ENCODE results near the gene LCE1D. TPM values are rescaled to one million over a fixed set of nuclear protein-coding genes. Genes with fewer than 3 reads are reported as not detected.

The LCE1D gene
- total RNA-seq, 1 donor from 2014 or later = not detected

- no peak overlapping the region for H3K27ac Mint-ChIP-seq (ENCODE audit: unreplicated experiment)
- no peak overlapping the region for H3K4me3 Mint-ChIP-seq (ENCODE audit: unreplicated experiment)
- H3K4me1 Mint-ChIP-seq (ENCODE audit: low read depth) = no peaks in the 10 kb centered on the region
- peaks cover 3% of the 10 kb centered on the region for H3K9me3 Mint-ChIP-seq (ENCODE audit: low read depth)
- H3K27me3 Mint-ChIP-seq (ENCODE audit: low read depth) = peaks cover 3% of the 10 kb centered on the region
- no peak for TF ChIP-seq CTCF (IDR thresholded peaks at IDR 0.05)
- no peaks in the 10 kb centered on the region for H3K36me3 Mint-ChIP-seq (ENCODE audit: low read depth)
- DNase-seq (ENCODE audit: low spot score) = no peak
These were observed 13.4 kb upstream of the LCE1D start for GRCh38 chr1:152783095-152783494.

GRCh38 chr1:152786077-152786476 lies 10.4 kb upstream of the LCE1D start, which contains the start of gene LCE1E:
TSS of gene LCE1E (plus strand) at chr1:152786257. CDS start at chr1:152787300, 1,043 bp downstream.
- DNase-seq (ENCODE audit: low spot score) = no peak
- no peak for TF ChIP-seq CTCF (IDR thresholded peaks at IDR 0.05)
- Mint-ChIP-seq H3K4me1 (ENCODE audit: low read depth) (no peaks in the 10 kb centered on the region), H3K27ac (ENCODE audit: unreplicated experiment) (no peak within 1 kb of the TSS), H3K36me3 (ENCODE audit: low read depth) (no peaks in the 10 kb centered on the region), H3K27me3 (ENCODE audit: low read depth) (no peaks in the 10 kb centered on the region), H3K4me3 (ENCODE audit: unreplicated experiment) (no peak within 1 kb of the TSS), H3K9me3 (ENCODE audit: low read depth) (no peaks in the 10 kb centered on the region)

- Mint-ChIP-seq H3K4me1 (ENCODE audit: low read depth) (no peaks in the 10 kb centered on the region), H3K36me3 (ENCODE audit: low read depth) (no peaks in the 10 kb centered on the region), H3K9me3 (ENCODE audit: low read depth) (no peaks in the 10 kb centered on the region), H3K27me3 (ENCODE audit: low read depth) (no peaks in the 10 kb centered on the region), H3K4me3 (ENCODE audit: unreplicated experiment) (no peak overlapping the region), H3K27ac (ENCODE audit: unreplicated experiment) (no peak overlapping the region)
- no peak for DNase-seq (ENCODE audit: low spot score)
- TF ChIP-seq CTCF (IDR thresholded peaks at IDR 0.05) = no peak
These were observed 835 bp upstream of the LCE1D start for GRCh38 chr1:152795686-152796085.

- H3K27me3 Mint-ChIP-seq (ENCODE audit: low read depth) = no peaks in the 10 kb centered on the region
- H3K4me1 Mint-ChIP-seq (ENCODE audit: low read depth) = no peaks in the 10 kb centered on the region
- no peaks in the 10 kb centered on the region for H3K36me3 Mint-ChIP-seq (ENCODE audit: low read depth)
- no peak for TF ChIP-seq CTCF (IDR thresholded peaks at IDR 0.05)
- H3K9me3 Mint-ChIP-seq (ENCODE audit: low read depth) = no peaks in the 10 kb centered on the region
- DNase-seq (ENCODE audit: low spot score) = no peak
- no peak overlapping the region for H3K4me3 Mint-ChIP-seq (ENCODE audit: unreplicated experiment)
- no peak overlapping the region for H3K27ac Mint-ChIP-seq (ENCODE audit: unreplicated experiment)
These were observed 4.8 kb downstream of the LCE1D start for GRCh38 chr1:152801333-152801732.

- no peak within 1 kb of the TSS for H3K4me3 Mint-ChIP-seq (ENCODE audit: unreplicated experiment)
- no peak within 1 kb of the TSS for H3K27ac Mint-ChIP-seq (ENCODE audit: unreplicated experiment)
- no peaks in the 10 kb centered on the region for H3K27me3 Mint-ChIP-seq (ENCODE audit: low read depth)
- H3K36me3 Mint-ChIP-seq (ENCODE audit: low read depth) = no peaks in the 10 kb centered on the region
- no peak for DNase-seq (ENCODE audit: low spot score)
- H3K9me3 Mint-ChIP-seq (ENCODE audit: low read depth) = no peaks in the 10 kb centered on the region
- no peak for TF ChIP-seq CTCF (IDR thresholded peaks at IDR 0.05)
- no peaks in the 10 kb centered on the region for H3K4me1 Mint-ChIP-seq (ENCODE audit: low read depth)
These were observed 10.1 kb downstream of the LCE1D start, which contains the start of gene LCE1C for GRCh38 chr1:152806576-152806975. TSS of gene LCE1C (minus strand) at chr1:152806651. CDS start at chr1:152805478, 1,173 bp downstream.
